Measurements from ENCODE around the gene USP30.

USP30 gene

GRCh38 chr12:109131154-109132050 lies 79.0 kb downstream of the USP30 start:
- peak; percentile 32 for DNase-seq
- no peak for TF ChIP-seq CTCF (IDR thresholded peaks at IDR 0.05; ENCODE audit: low read depth, low read length)
- Histone ChIP-seq H3K9me3 (no peaks in the 10 kb centered on the region), H3K4me3 (ENCODE audit: low read depth, low read length) (0 out of 2 replicates have a peak overlapping the region, but pooled peaks have one; percentile 0), H3K27me3 (no peaks in the 10 kb centered on the region), H3K36me3 (no peaks in the 10 kb centered on the region), H3K4me1 (no peaks in the 10 kb centered on the region)

- Histone ChIP-seq H3K4me1 (no peaks in the 10 kb centered on the region), H3K4me3 (ENCODE audit: low read depth, low read length) (no peak overlapping the region), H3K36me3 (no peaks in the 10 kb centered on the region), H3K27me3 (no peaks in the 10 kb centered on the region; the same call in 1 of the 2 replicates), H3K9me3 (no peaks in the 10 kb centered on the region)
- DNase-seq: peak; percentile 45
- peak; percentile 74 for TF ChIP-seq CTCF (IDR thresholded peaks at IDR 0.05; ENCODE audit: low read depth, low read length)
Measured at GRCh38 chr12:109134186-109134917, 82.0 kb downstream of the USP30 start.

GRCh38 chr12:109137055-109137454 lies 84.7 kb downstream of the USP30 start:
- TF ChIP-seq CTCF (IDR thresholded peaks at IDR 0.05; ENCODE audit: low read depth, low read length): no peak

More at GRCh38 chr12:109137055-109137454, 84.7 kb downstream of the USP30 start:
- no peak overlapping the region for H3K4me3 ChIP-seq (ENCODE audit: low read depth, low read length)
- no peaks in the 10 kb centered on the region for H3K9me3 ChIP-seq
- H3K27me3 ChIP-seq: no peaks in the 10 kb centered on the region; the same call in 1 of the 2 replicates
- no peaks in the 10 kb centered on the region for H3K36me3 ChIP-seq
- H3K4me1 ChIP-seq: no peaks in the 10 kb centered on the region
- DNase-seq: no peak
